MM.1S (cell line): ENCODE results near the gene RPS14.
A peak's percentile ranks its signal among the peaks of the same experiment; 100 is the strongest.

Experiments
- DNase-seq: peaks from one replicate; pipeline ENCODE4 v3.0.0-alpha.2; 2015
- H2AFZ ChIP-seq: fragments of 300-600 bp; sonication (generic); 2 replicates; pipeline ENCODE4 v1.6.0; 2016; ENCODE audit warnings: antibody characterized with exemption, low read length
- H3F3A ChIP-seq: fragments of 300-600 bp; sonication (generic); 2 replicates; pipeline ENCODE4 v1.6.1; 2016; ENCODE audit warnings: mild to moderate bottlenecking, antibody characterized with exemption, low read length, moderate library complexity, mixed read lengths; ENCODE audit not compliant: insufficient read depth
- H3K27ac ChIP-seq: fragments of 300-600 bp; sonication (generic); 2 replicates; pipeline ENCODE4 v1.5.1; 2016; ENCODE audit warnings: mild to moderate bottlenecking, low read length
- H3K27me3 ChIP-seq: fragments of 300-600 bp; sonication (generic); replicated peaks from 2 replicates; pipeline ENCODE4 v1.6.0; 2016; ENCODE audit warnings: low read length; ENCODE audit not compliant: insufficient read depth
- H3K36me3 ChIP-seq: fragments of 300-600 bp; sonication (generic); replicated peaks from 2 replicates; pipeline ENCODE4 v1.6.1; 2016; ENCODE audit warnings: mild to moderate bottlenecking, low read length, mixed read lengths; ENCODE audit not compliant: insufficient read depth
- H3K4me1 ChIP-seq: fragments of 300-600 bp; sonication (generic); 2 replicates; pipeline ENCODE4 v1.6.1; 2016; ENCODE audit warnings: low read length, mixed read lengths
- H3K4me2 ChIP-seq: fragments of 300-600 bp; sonication (generic); 2 replicates; pipeline ENCODE4 v1.6.0; 2016; ENCODE audit warnings: low read depth, low read length
- H3K4me3 ChIP-seq: fragments of 300-600 bp; sonication (generic); 2 replicates; pipeline ENCODE4 v1.5.1; 2016; ENCODE audit warnings: low read length, mixed read lengths
- H3K79me2 ChIP-seq: fragments of 300-600 bp; sonication (generic); 2 replicates; pipeline ENCODE4 v1.6.1; 2016; ENCODE audit warnings: mixed run types, low read length, mixed read lengths
- H3K9ac ChIP-seq: fragments of 300-600 bp; sonication (generic); 2 replicates; pipeline ENCODE4 v1.6.1; 2016; ENCODE audit warnings: low read length, mixed read lengths
- H3K9me2 ChIP-seq: fragments of 300-600 bp; sonication (generic); replicated peaks from 2 replicates; pipeline ENCODE4 v1.6.1; 2016; ENCODE audit warnings: mild to moderate bottlenecking, low read length, mixed read lengths; ENCODE audit not compliant: insufficient read depth
- H3K9me3 ChIP-seq: fragments of 300-600 bp; sonication (generic); replicated peaks from 2 replicates; pipeline ENCODE4 v1.6.1; 2016; ENCODE audit warnings: mild to moderate bottlenecking, low read length, mixed read lengths; ENCODE audit not compliant: insufficient read depth
- H4K20me1 ChIP-seq: fragments of 300-600 bp; sonication (generic); 2 replicates; pipeline ENCODE4 v1.6.1; 2016; ENCODE audit warnings: mild to moderate bottlenecking, low read length, moderate library complexity, mixed read lengths; ENCODE audit not compliant: insufficient read depth
- EZH2 ChIP-seq: fragments of 300-600 bp; sonication (generic); optimal IDR thresholded peaks from 2 replicates; pipeline ENCODE3; 2017; ENCODE audit warnings: low read depth, mild to moderate bottlenecking, antibody characterized with exemption, low read length, mixed read lengths
- EZH2phosphoT487 ChIP-seq: fragments of 300-600 bp; sonication (generic); IDR thresholded peaks from 2 replicates; pipeline ENCODE4 v1.6.1; 2018; ENCODE audit warnings: antibody characterized with exemption, low read length
- TF ChIP-seq, protein P1 (sequence below): fragments of 300-600 bp; sonication (generic); IDR thresholded peaks from 2 replicates; pipeline ENCODE4 v1.5.1; 2016; ENCODE audit warnings: antibody characterized with exemption, low read length, mixed read lengths

RPS14 gene

DNA sequence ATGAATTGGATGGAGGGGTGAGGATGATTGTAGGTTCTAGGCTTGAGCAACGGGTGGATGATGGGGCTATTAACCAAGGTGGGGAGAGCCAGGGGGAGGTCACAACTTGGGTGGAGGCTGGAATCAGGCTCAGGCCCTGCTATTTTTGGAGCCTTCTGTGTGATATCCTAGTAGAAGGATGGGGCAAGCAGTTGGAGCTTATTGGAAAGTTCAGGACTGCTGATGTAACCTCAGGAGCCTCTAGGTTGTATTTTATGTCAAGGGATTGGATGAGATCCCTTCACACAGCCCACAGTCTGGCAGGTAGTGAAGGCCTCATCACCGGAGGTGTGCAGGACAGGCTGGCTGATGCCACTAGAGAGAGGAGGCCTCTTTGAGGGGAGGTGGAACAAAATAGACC, 11.2 kb upstream of the RPS14 start:
- H3K9me2 ChIP-seq: no peaks in the 10 kb centered on the region
- no peaks in the 10 kb centered on the region for H3K9me3 ChIP-seq
- H4K20me1 ChIP-seq: no peaks in the 10 kb centered on the region
- peak overlapping the region; percentile 11; the same call in 1 of the 2 replicates for H3K27ac ChIP-seq
- H2AFZ ChIP-seq: peak overlapping the region; percentile 73
- H3K9ac ChIP-seq: no peak overlapping the region
- 0 out of 2 replicates have a peak, but pooled peaks cover 1% of the 10 kb centered on the region for H3K27me3 ChIP-seq
- no peak for TF ChIP-seq EZH2phosphoT487
- TF ChIP-seq, protein P1, sequence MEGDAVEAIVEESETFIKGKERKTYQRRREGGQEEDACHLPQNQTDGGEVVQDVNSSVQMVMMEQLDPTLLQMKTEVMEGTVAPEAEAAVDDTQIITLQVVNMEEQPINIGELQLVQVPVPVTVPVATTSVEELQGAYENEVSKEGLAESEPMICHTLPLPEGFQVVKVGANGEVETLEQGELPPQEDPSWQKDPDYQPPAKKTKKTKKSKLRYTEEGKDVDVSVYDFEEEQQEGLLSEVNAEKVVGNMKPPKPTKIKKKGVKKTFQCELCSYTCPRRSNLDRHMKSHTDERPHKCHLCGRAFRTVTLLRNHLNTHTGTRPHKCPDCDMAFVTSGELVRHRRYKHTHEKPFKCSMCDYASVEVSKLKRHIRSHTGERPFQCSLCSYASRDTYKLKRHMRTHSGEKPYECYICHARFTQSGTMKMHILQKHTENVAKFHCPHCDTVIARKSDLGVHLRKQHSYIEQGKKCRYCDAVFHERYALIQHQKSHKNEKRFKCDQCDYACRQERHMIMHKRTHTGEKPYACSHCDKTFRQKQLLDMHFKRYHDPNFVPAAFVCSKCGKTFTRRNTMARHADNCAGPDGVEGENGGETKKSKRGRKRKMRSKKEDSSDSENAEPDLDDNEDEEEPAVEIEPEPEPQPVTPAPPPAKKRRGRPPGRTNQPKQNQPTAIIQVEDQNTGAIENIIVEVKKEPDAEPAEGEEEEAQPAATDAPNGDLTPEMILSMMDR: no peak
- TF ChIP-seq EZH2: no peak
- no peak overlapping the region for H3K4me3 ChIP-seq
- H3F3A ChIP-seq: peaks cover 8% of the 10 kb centered on the region; the same call in 1 of the 2 replicates
- DNase-seq: no peak
- H3K4me2 ChIP-seq: peak overlapping the region; percentile 58
- H3K36me3 ChIP-seq: no peaks in the 10 kb centered on the region
- H3K79me2 ChIP-seq: no peaks in the 10 kb centered on the region
- peaks cover 30% of the 10 kb centered on the region for H3K4me1 ChIP-seq

DNA sequence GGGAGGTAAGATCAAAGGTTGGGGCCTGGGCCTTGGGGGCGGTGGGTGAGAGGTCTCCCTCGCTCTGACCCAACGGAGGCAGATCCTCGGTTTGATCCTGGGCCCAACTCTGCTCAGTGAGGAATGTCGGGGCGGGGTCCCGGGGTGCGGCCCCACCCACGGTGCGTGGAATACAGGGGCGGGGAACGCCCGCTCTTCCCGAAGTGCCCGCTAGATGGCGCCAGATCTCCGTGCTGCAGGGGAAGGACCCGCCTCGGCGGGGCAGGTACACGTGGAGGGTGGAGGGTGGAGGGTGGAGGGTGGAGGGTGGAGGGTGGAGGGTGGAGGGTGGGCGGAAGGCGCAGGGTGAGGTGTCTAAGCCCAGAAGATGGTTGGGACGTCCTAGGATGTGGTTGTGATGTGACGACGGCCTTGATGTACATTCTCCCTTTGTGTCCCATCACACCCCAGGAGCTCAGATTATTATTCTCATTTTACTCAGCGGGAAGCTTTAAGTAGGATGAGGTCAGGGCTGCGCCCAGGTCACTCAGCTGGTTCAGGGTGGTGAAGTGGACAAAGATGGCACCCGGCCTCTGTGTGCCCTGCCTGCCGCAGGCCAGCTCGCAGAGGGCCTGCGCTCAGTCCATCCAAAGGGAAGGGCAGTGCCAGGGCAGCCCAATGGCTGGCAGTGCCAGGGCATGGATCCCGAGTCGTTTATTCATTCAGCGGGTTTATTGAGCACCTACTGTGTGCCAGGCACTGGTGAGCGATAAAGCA, 9.4 kb upstream of the RPS14 start:
- no peak overlapping the region for H2AFZ ChIP-seq
- no peaks in the 10 kb centered on the region for H3K9me3 ChIP-seq
- no peaks in the 10 kb centered on the region for H3K9me2 ChIP-seq
- H3K4me2 ChIP-seq: peak overlapping the region; percentile 57; the same call in 1 of the 2 replicates
- no peaks in the 10 kb centered on the region for H4K20me1 ChIP-seq
- no peak overlapping the region for H3K9ac ChIP-seq
- no peak overlapping the region for H3K4me3 ChIP-seq
- no peak overlapping the region for H3K27ac ChIP-seq
- H3F3A ChIP-seq: peaks cover 8% of the 10 kb centered on the region; the same call in 1 of the 2 replicates
- DNase-seq: peak; percentile 66
- H3K36me3 ChIP-seq: no peaks in the 10 kb centered on the region
- 0 out of 2 replicates have a peak, but pooled peaks cover 4% of the 10 kb centered on the region for H3K27me3 ChIP-seq
- TF ChIP-seq EZH2: no peak
- TF ChIP-seq, protein P1: peak; percentile 62
- no peak for TF ChIP-seq EZH2phosphoT487
- H3K4me1 ChIP-seq: peaks cover 30% of the 10 kb centered on the region
- no peaks in the 10 kb centered on the region for H3K79me2 ChIP-seq

GRCh38 chr5:150457562-150458240, 8.2 kb upstream of the RPS14 start:
- peaks cover 8% of the 10 kb centered on the region; the same call in 1 of the 2 replicates for H3F3A ChIP-seq
- H3K79me2 ChIP-seq: no peaks in the 10 kb centered on the region
- peaks cover 30% of the 10 kb centered on the region for H3K4me1 ChIP-seq
- no peak for DNase-seq
- no peak overlapping the region for H2AFZ ChIP-seq
- H3K9ac ChIP-seq: no peak overlapping the region
- H3K4me2 ChIP-seq: no peak overlapping the region
- H3K4me3 ChIP-seq: no peak overlapping the region
- H4K20me1 ChIP-seq: no peaks in the 10 kb centered on the region
- TF ChIP-seq EZH2 (no peak), EZH2phosphoT487 (no peak)
- TF ChIP-seq, protein P1: no peak
- H3K27me3 ChIP-seq: 0 out of 2 replicates have a peak, but pooled peaks cover 4% of the 10 kb centered on the region
- no peaks in the 10 kb centered on the region for H3K36me3 ChIP-seq
- no peaks in the 10 kb centered on the region for H3K9me3 ChIP-seq
- H3K9me2 ChIP-seq: no peaks in the 10 kb centered on the region
- H3K27ac ChIP-seq: no peak overlapping the region
